ENCODE data around the gene DPY19L3.

- TF ChIP-seq POLR2A (IDR thresholded peaks at IDR 0.05): no peak
- TF ChIP-seq, protein P1, sequence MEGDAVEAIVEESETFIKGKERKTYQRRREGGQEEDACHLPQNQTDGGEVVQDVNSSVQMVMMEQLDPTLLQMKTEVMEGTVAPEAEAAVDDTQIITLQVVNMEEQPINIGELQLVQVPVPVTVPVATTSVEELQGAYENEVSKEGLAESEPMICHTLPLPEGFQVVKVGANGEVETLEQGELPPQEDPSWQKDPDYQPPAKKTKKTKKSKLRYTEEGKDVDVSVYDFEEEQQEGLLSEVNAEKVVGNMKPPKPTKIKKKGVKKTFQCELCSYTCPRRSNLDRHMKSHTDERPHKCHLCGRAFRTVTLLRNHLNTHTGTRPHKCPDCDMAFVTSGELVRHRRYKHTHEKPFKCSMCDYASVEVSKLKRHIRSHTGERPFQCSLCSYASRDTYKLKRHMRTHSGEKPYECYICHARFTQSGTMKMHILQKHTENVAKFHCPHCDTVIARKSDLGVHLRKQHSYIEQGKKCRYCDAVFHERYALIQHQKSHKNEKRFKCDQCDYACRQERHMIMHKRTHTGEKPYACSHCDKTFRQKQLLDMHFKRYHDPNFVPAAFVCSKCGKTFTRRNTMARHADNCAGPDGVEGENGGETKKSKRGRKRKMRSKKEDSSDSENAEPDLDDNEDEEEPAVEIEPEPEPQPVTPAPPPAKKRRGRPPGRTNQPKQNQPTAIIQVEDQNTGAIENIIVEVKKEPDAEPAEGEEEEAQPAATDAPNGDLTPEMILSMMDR (IDR thresholded peaks at IDR 0.05): no peak
These were observed 47.2 kb upstream of the DPY19L3 start for GRCh38 chr19:32358321-32358720.
